B cell (primary cell): ENCODE data around the gene P2RY6.

Source experiments
- EZH2 ChIP-seq: IDR thresholded peaks from 2 replicates; pipeline ENCODE4 v1.6.1; 2012; ENCODE audit warnings: borderline replicate concordance, low read depth, mild to moderate bottlenecking, moderate library complexity, low read length; ENCODE audit not compliant: insufficient read depth, poor library complexity, severe bottlenecking
- TF ChIP-seq, protein P1 (sequence below): fragments of 200-600 bp; IDR thresholded peaks from one replicate; pipeline ENCODE4 v1.8.0; 2022; ENCODE audit warnings: antibody characterized with exemption, mild to moderate bottlenecking

DNA sequence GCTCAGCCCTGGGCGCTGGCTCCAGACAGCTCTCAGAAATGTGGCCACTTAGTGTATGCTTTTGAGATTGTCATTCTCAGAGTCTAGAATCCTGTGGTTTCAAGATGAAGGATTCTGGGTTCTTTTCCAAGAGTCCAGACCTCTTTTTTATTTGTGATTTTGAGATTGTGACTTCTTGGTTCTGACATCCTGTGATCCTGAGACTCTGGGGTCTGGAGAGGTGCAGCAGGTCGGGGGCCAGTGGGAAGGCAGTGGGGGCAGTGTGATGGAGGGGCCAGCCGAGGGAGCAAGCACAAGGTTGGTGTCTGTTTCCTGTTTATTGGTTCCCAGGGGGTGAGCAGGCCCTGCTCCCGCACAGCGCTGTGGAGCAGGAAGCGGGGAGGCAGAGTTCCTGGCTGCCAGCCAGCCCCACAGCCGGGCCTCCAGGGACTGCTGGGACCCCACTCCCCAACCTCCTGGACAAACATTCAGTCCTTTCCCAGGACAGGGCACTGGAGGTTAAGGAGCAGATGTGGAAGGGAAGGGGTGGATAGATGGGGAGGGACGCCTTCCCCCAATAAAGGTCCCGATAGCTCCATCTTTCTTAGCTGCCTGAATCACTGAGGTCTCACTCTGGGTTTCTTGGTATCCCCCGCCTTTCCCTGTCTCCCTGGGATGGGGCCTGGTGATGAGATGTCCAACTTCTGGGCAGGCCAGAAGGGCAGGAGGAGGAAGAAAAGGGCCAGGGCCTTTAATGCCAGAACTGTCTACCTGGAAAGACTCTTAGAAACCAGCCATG is 49.7 kb downstream of the P2RY6 start:
- TF ChIP-seq, protein P1, sequence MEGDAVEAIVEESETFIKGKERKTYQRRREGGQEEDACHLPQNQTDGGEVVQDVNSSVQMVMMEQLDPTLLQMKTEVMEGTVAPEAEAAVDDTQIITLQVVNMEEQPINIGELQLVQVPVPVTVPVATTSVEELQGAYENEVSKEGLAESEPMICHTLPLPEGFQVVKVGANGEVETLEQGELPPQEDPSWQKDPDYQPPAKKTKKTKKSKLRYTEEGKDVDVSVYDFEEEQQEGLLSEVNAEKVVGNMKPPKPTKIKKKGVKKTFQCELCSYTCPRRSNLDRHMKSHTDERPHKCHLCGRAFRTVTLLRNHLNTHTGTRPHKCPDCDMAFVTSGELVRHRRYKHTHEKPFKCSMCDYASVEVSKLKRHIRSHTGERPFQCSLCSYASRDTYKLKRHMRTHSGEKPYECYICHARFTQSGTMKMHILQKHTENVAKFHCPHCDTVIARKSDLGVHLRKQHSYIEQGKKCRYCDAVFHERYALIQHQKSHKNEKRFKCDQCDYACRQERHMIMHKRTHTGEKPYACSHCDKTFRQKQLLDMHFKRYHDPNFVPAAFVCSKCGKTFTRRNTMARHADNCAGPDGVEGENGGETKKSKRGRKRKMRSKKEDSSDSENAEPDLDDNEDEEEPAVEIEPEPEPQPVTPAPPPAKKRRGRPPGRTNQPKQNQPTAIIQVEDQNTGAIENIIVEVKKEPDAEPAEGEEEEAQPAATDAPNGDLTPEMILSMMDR: no peak
- TF ChIP-seq EZH2: no peak
